IgD-negative memory B cell (primary cell): ENCODE results near the gene BBIP1. TPM values are rescaled to one million over a fixed set of nuclear protein-coding genes. Genes with fewer than 3 reads are reported as not detected.
A peak's percentile ranks its signal among the peaks of the same experiment; 100 is the strongest.

Source experiments
- H3K27ac Mint-ChIP-seq, 3 donors: one replicate each; pipeline ENCODE4 v1.8.0; 2020 to 2022; ENCODE audit warnings: mild to moderate bottlenecking in 3 of 3, mixed read lengths in 3 of 3, moderate library complexity in 1 of 3
- H3K27me3 Mint-ChIP-seq: one replicate; pipeline ENCODE4 v1.8.0; 2021; ENCODE audit warnings: mixed read lengths
- H3K36me3 Mint-ChIP-seq: one replicate; pipeline ENCODE4 v1.8.0; 2020; ENCODE audit warnings: mild to moderate bottlenecking, mixed read lengths
- H3K4me1 Mint-ChIP-seq, 3 donors: one replicate each; pipeline ENCODE4 v1.8.0; 2020 to 2022; ENCODE audit warnings: mixed read lengths in 3 of 3, mild to moderate bottlenecking in 1 of 3
- H3K4me3 Mint-ChIP-seq, 4 donors: one replicate each; pipeline ENCODE4 v1.8.0; 2020 to 2022; ENCODE audit warnings: mild to moderate bottlenecking in 4 of 4, mixed read lengths in 4 of 4, moderate library complexity in 3 of 4
- H3K9me3 Mint-ChIP-seq, 3 donors: one replicate each; pipeline ENCODE4 v1.8.0; 2020 to 2021; ENCODE audit warnings: mixed read lengths in 3 of 3, mild to moderate bottlenecking in 1 of 3
- polyA plus RNA-seq: library from polyadenylated mRNA; unstranded; fragments of 300-500 nt; fragmentation: Illumina TruSeq; gene quantifications from one replicate; pipeline ENCODE4 v1.2.3, GENCODE V29; 2021

BBIP1 gene
- polyA plus RNA-seq, 1 donor from 2014 or later = 17.6 TPM

DNA sequence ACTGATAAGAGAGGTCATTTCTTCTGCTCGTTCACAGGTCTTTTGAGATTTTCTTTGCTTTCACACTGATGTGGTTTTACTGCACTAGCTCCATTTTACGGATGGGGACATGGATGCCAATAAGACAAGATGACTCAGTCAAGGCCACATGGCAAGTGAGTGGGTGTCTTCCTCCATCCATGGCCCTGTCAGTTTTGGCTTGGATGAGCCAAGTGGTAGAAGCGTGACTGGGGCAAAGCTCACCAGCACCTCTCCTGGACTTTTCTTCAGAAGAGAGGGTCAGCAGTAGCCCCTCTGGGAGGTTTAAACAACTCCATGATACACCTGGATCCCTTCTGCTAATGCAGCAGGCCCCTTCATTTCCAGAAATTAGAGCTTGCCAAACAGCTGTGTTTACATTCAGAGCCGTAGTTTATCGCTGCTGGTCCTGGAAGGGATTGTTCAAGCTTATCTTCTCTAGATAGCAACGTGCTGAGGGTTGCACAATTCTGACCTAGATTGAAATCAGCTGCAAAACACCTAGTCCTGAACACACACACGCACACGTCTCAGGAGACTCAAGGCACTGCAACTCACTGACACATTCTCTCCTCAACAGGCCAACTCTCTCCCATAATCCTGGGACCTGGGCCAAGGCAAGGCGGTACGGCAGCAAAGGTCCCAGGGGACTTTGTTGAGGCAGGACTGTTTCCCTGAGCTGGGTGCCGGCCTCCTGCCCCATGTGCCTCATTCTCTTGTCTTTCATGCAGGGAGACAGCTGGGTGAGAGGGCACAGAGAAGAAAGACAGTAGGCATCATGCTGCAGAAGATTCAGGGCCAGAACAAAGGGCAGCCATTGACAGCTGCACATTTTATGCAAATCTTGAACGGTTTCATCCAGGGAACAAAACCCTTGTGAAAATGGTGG, 61.5 kb downstream of the BBIP1 start:
- Mint-ChIP-seq H3K4me1 (peaks cover 52 to 63% (median 56%) of the 10 kb centered on the region in 3 donors), H3K4me3 (peak overlapping the region in 2 of 4 donors; percentile 64 to 83), H3K36me3 (no peaks in the 10 kb centered on the region), H3K27me3 (no peaks in the 10 kb centered on the region), H3K27ac (peak overlapping the region; percentile 70 to 96 (median 80)), H3K9me3 (peaks cover 0 to 2% (median 0%) of the 10 kb centered on the region in 3 donors)

DNA sequence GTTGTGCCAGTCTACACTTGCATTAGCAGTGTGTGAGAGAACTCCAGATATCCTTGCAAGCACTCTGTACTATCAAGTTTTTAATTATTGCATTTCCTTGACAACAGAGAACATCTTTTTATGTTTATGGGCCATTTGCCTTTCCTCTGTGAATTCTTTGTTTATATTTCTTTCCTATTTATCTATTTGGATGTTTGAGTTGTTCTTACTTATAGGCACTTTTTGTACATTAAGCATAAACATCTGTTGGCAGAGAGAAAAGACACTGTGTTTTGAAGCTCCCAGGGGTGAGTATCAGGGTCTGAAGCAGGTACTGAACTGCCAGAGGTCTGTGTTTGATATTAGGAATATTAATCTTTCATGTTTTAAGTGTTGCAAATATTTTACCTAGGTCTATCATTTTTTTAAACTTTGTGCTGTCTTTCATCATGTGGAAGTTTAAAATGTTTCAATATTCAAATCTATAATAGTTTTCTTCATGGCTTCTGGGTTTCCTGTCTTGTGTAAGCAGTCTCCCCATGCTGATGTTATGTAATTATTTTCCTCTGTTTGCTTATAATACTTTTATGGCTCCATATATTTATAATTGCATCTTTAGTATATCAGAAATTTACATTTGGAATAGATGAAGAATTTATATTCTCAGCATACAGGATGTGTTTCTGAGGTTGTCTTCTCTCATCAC, 64.9 kb downstream of the BBIP1 start:
- Mint-ChIP-seq H3K4me3 (no peak overlapping the region), H3K9me3 (peaks cover 0 to 2% (median 0%) of the 10 kb centered on the region in 3 donors), H3K36me3 (peaks cover 5% of the 10 kb centered on the region), H3K27ac (no peak overlapping the region), H3K4me1 (peaks cover 30 to 52% (median 50%) of the 10 kb centered on the region in 3 donors), H3K27me3 (no peaks in the 10 kb centered on the region)

DNA sequence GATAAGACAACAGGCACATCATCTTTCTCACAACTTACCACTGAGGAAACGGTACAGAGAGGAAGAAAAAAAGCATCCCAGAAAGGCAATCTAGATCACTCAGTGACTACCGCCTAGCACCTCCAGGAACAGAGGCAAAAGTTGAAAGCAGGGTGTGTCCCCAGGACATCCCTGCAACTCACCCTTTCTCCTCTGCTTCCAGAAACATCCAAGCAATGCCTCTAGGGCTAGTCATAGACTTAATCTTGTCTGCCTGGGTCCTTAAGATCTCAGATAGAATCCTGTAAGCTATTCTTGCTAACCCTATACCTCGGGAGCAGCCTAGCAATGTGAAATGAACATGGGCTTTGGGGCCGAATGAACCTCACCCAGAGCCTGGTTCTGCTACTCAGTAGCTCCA, 66.0 kb downstream of the BBIP1 start:
- H3K4me3 Mint-ChIP-seq = no peak overlapping the region
- peaks cover 28 to 52% (median 48%) of the 10 kb centered on the region in 3 donors for H3K4me1 Mint-ChIP-seq
- no peaks in the 10 kb centered on the region for H3K27me3 Mint-ChIP-seq
- H3K27ac Mint-ChIP-seq = no peak overlapping the region
- H3K9me3 Mint-ChIP-seq = peaks cover 0 to 3% (median 2%) of the 10 kb centered on the region in 3 donors
- peaks cover 5% of the 10 kb centered on the region for H3K36me3 Mint-ChIP-seq

DNA sequence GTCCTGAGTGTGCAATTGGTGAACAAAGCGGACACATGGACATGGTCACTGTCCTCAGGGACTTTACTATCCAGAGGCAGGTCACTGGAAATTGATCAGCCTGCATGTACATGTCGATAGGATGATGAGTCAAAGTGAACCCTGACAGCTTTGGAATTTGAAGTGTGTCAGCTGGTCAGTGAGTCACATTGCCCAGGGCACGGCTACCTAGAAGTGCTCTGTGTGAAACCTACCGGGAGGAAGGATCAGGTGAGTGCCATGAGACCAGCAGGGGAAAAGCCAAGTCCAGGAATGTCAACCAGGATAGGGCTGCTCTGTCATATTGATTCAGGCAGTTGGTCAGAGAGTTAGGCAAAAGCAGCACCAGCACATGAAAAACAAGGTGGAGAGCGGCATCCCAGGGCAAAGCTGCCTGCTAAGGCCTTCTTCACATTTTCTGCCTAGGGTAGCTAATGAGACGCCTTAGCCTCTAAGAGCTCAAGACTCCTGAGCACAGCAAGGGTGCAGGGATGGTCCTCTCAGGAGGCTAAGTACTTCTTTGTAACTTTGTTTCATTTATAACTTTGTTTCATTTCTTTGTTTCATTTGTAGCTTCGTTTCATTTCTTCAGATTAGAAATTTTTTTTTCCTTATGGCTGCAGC, 66.6 kb downstream of the BBIP1 start:
- Mint-ChIP-seq H3K27me3 (no peaks in the 10 kb centered on the region), H3K4me3 (no peak overlapping the region), H3K4me1 (peaks cover 28 to 52% (median 47%) of the 10 kb centered on the region in 3 donors), H3K9me3 (peaks cover 0 to 3% (median 2%) of the 10 kb centered on the region in 3 donors), H3K36me3 (peaks cover 5% of the 10 kb centered on the region), H3K27ac (peak overlapping the region in 1 of 3 donors; percentile 53)

DNA sequence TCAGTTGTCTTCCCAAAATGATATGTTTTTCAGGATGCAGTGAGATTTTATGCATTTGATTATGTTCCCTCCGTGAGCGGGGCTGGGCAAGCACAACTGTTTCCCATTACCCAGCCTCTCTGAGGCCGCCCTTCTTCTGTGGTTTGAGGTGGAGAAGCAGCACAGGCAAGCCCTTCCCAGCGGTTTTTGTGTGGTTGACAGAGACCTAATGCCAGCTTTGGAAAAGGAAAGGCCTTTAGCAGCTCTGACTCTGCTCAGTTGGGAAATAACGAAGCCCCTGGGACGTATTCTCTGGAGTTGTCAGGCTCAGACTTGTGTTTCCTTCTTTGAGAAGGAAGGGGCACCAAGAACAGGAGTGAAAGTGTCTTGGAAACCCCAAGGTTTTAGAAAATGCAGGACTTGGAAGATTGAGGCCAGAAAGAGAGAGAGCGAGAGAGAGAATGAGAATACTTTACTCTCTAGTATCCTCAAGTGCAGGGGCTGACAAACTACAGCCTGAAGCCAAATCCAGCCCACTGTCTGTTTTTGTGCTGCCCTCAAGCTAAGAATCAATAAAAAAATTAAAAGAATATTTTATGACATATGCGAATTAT, 67.9 kb downstream of the BBIP1 start:
- Mint-ChIP-seq H3K36me3 (peaks cover 5% of the 10 kb centered on the region), H3K4me3 (no peak overlapping the region), H3K27ac (peak overlapping the region in 1 of 3 donors; percentile 73), H3K9me3 (peaks cover 0 to 3% (median 2%) of the 10 kb centered on the region in 3 donors), H3K27me3 (no peaks in the 10 kb centered on the region), H3K4me1 (peaks cover 34 to 59% (median 55%) of the 10 kb centered on the region in 3 donors)

DNA sequence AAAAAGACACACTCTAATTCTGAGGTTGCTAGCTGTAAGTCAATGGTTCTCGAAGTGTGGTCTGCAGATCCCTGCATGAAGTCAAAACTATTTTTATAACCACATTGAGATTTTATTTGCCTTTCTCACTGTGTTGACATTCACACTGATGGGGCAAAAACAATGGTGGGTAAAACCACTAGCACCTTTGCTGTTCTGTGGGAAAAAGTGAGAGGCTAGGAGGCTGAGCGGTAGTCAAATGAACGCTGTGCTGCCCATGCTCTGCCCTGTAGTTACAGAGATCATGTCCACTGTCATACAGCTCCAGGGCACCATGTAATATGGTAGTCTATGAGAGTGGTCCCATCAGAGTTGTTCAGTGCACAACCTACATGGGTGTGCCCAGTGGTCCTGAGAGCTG, 68.9 kb downstream of the BBIP1 start:
- H3K9me3 Mint-ChIP-seq = peaks cover 0 to 3% (median 0%) of the 10 kb centered on the region in 3 donors
- H3K4me3 Mint-ChIP-seq = peak overlapping the region in 1 of 4 donors; percentile 67
- H3K4me1 Mint-ChIP-seq = peaks cover 41 to 64% (median 59%) of the 10 kb centered on the region in 3 donors
- H3K27ac Mint-ChIP-seq = peak overlapping the region in 1 of 3 donors; percentile 10
- H3K36me3 Mint-ChIP-seq = peaks cover 5% of the 10 kb centered on the region
- H3K27me3 Mint-ChIP-seq = no peaks in the 10 kb centered on the region

Other genes starting within 250 kb of the BBIP1 start
- 319 TPM for gene PDCD4, start 47.3 kb downstream of the BBIP1 start, polyA plus RNA-seq
- 105 TPM for gene SHOC2, start 424 bp upstream of the BBIP1 start, polyA plus RNA-seq
- gene ADRA2A, start 157.8 kb upstream of the BBIP1 start, polyA plus RNA-seq = not detected